Measurements from ENCODE around the gene PKNOX2. TPM values are rescaled to one million over a fixed set of nuclear protein-coding genes. Genes with fewer than 3 reads are reported as not detected.

The PKNOX2 gene
- total and polyA plus RNA-seq, 2 of the 4 experiments (the other 2 are of a cell fraction) = 0.72 to 2.3 TPM

DNA sequence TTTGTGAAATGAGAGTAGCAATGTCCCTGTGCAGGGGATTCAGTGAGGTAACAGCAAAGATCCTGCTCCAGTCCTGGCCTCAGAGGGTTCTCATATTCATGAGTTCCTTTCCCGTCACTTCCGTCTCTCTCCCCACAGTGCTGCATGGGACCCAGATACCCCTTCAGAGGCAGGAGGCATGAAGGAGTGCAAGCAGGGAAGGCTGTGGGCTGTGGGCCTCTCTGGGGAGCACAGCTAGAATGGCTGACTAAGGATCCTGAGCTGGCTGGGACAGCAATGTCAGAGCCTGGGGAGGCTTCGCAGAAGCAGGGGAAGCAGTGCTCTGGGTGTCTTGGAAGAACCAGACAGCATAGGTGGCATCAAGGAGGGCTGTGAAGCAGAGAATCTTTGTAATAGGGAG lies 13.0 kb downstream of the PKNOX2 start:
- Histone ChIP-seq H2BK20ac (ENCODE audit: low read depth, low read length) (no peak overlapping the region), H3K4me2 (ENCODE audit: low read depth, low read length) (no peak overlapping the region), H3K4me1 (ENCODE audit: control insufficient read depth, insufficient read depth, low read length) (peaks cover 5% of the 10 kb centered on the region; the same call in 1 of the 2 replicates), H3K18ac (ENCODE audit: low read depth, low read length) (no peak overlapping the region), H2BK120ac (ENCODE audit: low read depth, low read length) (no peak overlapping the region), H2BK15ac (ENCODE audit: low read depth, low read length) (no peak overlapping the region), H2BK5ac (ENCODE audit: low read depth, low read length, poor library complexity, severe bottlenecking) (no peak overlapping the region), H3K27ac (ENCODE audit: insufficient read depth, low read length) (no peak overlapping the region), H3K79me1 (ENCODE audit: low read depth in 1 of 2, low read length in 2 of 2) (peaks cover 0 to 4% of the 10 kb centered on the region in 2 experiments; a peak in 1 of 4 replicates), H4K8ac (ENCODE audit: low read depth in 2 of 2, low read length in 2 of 2) (no peak overlapping the region), H3K4ac (ENCODE audit: low read depth, low read length) (no peak overlapping the region), H3K23ac (ENCODE audit: low read depth, low read length) (no peak overlapping the region), H2AFZ (replicated peaks; ENCODE audit: low read length, poor library complexity) (no peak overlapping the region), H3K9me3 (ENCODE audit: control insufficient read depth, insufficient read depth, low read length) (no peaks in the 10 kb centered on the region), H3K27me3 (ENCODE audit: control insufficient read depth, insufficient read depth, low read length) (peaks cover 4% of the 10 kb centered on the region; the same call in 1 of the 2 replicates), H2AK9ac (replicated peaks; ENCODE audit: low read depth, low read length, poor library complexity) (no peak overlapping the region), H3K9me1 (ENCODE audit: insufficient read depth, low read length) (peaks cover 6% of the 10 kb centered on the region; the same call in 1 of the 2 replicates), H3K36me3 (ENCODE audit: control insufficient read depth, insufficient read depth, low read length) (no peaks in the 10 kb centered on the region), H2AK5ac (ENCODE audit: low read depth, low read length) (no peak overlapping the region), H4K20me1 (ENCODE audit: insufficient read depth, low read length) (no peaks in the 10 kb centered on the region), H3K56ac (ENCODE audit: extremely low read depth, insufficient read depth, low read length) (no peak overlapping the region), H3K4me3 (ENCODE audit: insufficient read depth, low read depth, low read length) (no peak overlapping the region), H4K91ac (ENCODE audit: insufficient read depth, low read depth, low read length) (no peak overlapping the region), H4K5ac (ENCODE audit: low read depth, low read length) (no peak overlapping the region), H3K14ac (replicated peaks; ENCODE audit: low read depth, low read length) (no peak overlapping the region), H3K9ac (ENCODE audit: low read depth, low read length) (no peak overlapping the region)
- BruUV-seq (replicated peaks) = no TSS peak
- ChIA-PET CTCF (no interaction called here), POLR2A (ENCODE audit: unreplicated experiment) (no interaction called here)
- no peak for ATAC-seq (ENCODE audit: low read depth)
- no peak for TF ChIP-seq FOS (IDR thresholded peaks at IDR 0.05; ENCODE audit: low read depth, low read length)
- no peak for TF ChIP-seq CHD1 (IDR thresholded peaks at IDR 0.05; ENCODE audit: low read depth, low read length)
- no peak for TF ChIP-seq POLR2A (IDR thresholded peaks at IDR 0.05; ENCODE audit: low read depth, low read length)
- TF ChIP-seq RCOR1 (IDR thresholded peaks at IDR 0.05; ENCODE audit: insufficient replicate concordance, low read length) = no peak
- TF ChIP-seq ELK1 (IDR thresholded peaks at IDR 0.05; ENCODE audit: borderline replicate concordance, low read depth, low read length) = no peak
- TF ChIP-seq, protein P1, sequence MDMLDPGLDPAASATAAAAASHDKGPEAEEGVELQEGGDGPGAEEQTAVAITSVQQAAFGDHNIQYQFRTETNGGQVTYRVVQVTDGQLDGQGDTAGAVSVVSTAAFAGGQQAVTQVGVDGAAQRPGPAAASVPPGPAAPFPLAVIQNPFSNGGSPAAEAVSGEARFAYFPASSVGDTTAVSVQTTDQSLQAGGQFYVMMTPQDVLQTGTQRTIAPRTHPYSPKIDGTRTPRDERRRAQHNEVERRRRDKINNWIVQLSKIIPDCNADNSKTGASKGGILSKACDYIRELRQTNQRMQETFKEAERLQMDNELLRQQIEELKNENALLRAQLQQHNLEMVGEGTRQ (IDR thresholded peaks at IDR 0.05; ENCODE audit: low read depth, low read length) = no peak
- TF ChIP-seq RAD21 (IDR thresholded peaks at IDR 0.05; ENCODE audit: low read length) = no peak
- no peak for TF ChIP-seq CTCF (conservative IDR thresholded peaks at IDR 0.05; ENCODE audit: low read depth, low read length)
- TF ChIP-seq CEBPB (IDR thresholded peaks at IDR 0.05; ENCODE audit: low read depth, low read length) = no peak
- no peak for TF ChIP-seq BHLHE40 (IDR thresholded peaks at IDR 0.05; ENCODE audit: low read depth, low read length)
- no peak for TF ChIP-seq RFX5 (IDR thresholded peaks at IDR 0.05; ENCODE audit: low read depth, low read length)
- no peak for TF ChIP-seq MAZ (IDR thresholded peaks at IDR 0.05; ENCODE audit: borderline replicate concordance, low read depth, low read length)
- TF ChIP-seq MXI1 (IDR thresholded peaks at IDR 0.05; ENCODE audit: borderline replicate concordance, low read depth, low read length) = no peak
- TF ChIP-seq SMC3 (IDR thresholded peaks at IDR 0.05; ENCODE audit: low read depth, low read length) = no peak
- TF ChIP-seq MAFK (IDR thresholded peaks at IDR 0.05; ENCODE audit: low read depth, low read length) = no peak
- no peak for TF ChIP-seq NFE2L2 (IDR thresholded peaks at IDR 0.05; ENCODE audit: low read depth, low read length)
- in situ Hi-C loops (cut with MboI; ENCODE audit: low sequenced_read_pairs) (no loop called here), dilution Hi-C loops (cut with HindIII; ENCODE audit: low sequenced_read_pairs, unreplicated experiment) (no loop called here), intact Hi-C loops (cut with micrococcal nuclease) (no loop called here)
- no CpG with 5 or more reads among the region's 3 CpGs for WGBS, 2 experiments (ENCODE audit: extremely low coverage in 2 of 2, insufficient read length in 1 of 2)
- no peak for DNase-seq

All from IMR-90 (cell line).